CD4-positive, alpha-beta T cell treated with Interleukin-15 for 4 hours (primary cell): Measurements from ENCODE around the gene PLXNA1.

ENCODE experiments used
- DNase-seq: peaks from one replicate; pipeline ENCODE4 v3.0.0-alpha.2; 2020; ENCODE audit warnings: low spot score

Gene PLXNA1

DNA sequence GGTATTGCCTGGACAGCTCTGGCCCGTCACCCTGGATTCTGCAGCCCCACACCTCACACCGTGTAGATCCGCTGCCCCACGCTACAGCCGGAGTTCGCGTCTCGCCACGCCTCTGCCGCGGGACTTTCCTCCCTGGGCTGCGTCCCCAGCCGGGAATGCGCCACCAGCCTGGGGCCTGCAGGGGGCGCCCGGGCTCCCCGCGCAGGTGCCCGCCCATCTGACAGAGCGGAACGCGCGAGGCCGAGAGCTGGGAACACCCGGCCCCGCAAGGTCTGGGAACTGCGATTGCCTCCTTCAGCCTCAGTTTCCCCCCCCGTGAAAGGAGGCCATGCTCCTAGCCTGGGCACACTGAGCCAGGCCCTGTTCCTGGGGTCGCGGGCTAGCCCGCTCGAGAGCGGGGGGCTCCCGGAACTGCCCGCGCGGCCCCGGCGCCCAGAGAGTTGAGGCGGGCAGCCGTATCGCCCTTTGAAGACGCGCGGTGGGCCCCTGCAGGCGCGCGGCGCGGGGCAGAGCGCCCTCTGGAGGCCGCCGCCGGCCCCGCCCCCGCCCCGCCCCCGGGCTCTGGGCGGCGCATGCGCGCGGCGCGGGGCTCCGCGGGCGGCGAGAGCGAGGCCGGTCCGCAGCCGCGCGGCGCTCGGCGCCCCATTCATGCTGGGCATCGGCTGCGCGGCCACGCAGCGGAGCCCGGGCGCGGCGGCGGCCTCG is at the start of gene PLXNA1:
Gene PLXNA1 (plus strand): TSS at position 645 of the 705 bp plus-strand sequence. CDS start 5,479 bp downstream, outside the sequence.
- DNase-seq, result peak; percentile 91

DNA sequence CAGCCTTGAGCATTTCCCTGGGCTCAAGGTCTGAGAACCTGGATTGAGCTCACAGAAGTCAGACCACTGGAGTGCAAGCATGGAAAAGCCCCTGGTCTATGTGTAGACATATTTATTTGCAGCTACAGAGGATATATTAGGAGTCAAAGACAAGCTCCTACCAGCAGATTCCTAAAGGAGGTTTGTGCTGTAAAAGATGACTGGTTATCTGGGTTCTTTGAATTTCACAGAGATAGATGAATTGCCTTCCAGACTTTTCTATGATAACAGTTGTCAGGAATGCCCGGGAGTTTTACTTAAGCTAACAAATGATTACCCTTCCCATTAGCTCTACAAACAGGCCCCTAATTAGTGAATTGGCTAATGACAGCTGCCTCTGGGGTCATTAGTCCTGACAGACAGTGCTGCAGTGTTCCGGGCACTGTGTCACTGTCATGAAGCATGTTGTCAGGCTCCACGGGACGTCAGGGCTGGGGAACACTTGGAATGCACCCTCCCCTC is 48.8 kb upstream of the PLXNA1 start:
- no peak for DNase-seq

DNA sequence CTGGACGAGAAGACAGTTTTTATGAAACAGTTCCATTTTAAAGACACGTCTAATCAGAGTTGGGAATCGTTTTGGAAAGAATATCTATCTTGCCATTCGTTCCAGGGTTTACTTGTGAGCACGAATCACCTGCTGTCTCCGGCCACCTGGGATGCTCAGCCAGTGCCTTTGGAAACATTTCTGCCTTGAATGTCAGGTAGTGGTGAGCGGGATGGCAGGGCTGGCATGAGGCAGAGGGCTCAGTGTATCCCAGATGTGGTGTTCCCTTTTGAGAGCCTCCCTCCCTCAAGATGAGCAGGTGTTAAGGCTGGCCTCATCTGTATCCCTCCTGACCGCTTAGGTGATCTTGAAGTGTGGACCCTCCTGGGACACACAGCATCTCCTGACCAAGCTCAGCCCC is 47.9 kb upstream of the PLXNA1 start:
- no peak for DNase-seq

DNA sequence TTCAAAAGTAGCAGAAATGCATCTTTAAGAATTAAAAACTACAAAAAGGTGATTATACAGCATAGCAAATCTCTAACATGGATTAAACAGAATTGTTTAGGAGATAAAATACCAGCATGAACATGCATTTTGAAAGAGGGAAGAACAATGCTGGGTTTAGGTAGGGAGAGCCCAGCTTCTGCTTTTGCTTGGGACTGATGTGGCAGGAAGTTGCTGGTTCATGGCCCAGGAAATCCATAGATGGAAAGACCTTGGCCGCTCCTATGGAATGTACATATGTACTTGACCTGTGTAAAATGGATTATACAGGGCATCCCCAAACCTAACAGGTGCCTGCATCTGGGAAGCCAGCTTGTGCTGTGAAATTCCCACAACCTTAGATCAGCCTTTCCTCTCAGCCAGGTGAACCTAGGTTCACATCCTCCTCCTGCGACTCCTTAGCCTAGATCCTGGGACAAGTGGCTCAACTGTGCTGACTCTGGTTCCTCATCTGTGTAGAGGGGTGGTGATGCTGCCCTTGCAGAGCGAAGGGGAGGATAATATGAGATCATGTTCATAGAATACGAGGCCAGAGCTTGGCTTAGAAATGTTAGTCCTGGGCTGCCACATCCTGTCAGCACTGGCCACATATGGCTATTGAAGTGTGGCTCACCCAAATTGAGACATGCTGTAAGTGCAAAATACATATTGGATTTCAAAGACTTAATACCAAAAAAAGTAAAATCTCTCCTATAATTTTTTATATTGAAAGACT is 47.0 kb upstream of the PLXNA1 start:
- DNase-seq, result no peak

DNA sequence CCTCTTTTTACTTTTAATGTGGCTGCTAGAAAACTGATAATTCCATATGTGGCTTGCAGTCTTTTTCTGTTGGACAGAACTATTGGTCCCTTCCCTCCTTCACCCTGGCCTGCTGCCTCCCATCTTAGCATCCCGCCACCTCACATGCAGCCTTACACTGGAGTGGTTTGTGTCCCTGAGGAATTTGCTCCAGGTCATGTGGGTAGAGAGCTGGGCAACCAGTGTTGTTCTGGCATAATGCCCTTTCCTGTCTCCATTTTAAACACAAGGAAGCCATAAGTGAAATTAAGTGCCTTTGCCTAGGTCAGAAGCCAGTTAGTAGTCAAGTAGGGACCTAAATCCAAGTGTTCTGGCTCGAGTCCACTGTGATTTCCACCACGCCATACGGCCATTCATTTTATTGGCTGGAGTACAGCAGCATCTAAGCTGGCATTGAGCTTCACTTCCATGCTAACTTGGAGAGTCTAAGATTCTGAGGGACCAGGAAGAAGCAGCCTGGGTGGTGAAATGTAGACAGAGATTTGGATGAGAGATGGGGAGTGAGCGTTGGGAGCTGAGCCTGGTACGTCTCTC is 46.0 kb upstream of the PLXNA1 start:
- DNase-seq, result no peak

DNA sequence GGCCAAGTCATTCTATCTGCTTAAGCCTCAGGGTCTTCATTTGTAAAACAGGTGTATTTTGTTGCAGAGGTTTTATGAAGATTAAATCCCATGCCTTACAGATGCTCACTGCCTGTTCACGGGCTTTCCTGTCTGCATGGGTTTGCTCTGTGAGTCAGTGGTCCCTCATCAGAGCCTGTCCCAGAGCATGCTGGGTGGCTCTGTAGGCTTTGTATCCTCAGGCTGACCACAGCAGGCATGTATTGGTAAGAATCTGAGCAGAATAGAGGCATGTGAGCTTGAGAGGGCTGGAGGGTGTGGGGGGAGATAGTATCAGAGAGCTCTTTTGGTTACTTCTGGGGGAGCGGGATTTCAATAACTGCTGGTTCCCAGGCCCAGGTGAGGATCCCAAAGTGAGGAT is 45.4 kb upstream of the PLXNA1 start:
- DNase-seq, result no peak

DNA sequence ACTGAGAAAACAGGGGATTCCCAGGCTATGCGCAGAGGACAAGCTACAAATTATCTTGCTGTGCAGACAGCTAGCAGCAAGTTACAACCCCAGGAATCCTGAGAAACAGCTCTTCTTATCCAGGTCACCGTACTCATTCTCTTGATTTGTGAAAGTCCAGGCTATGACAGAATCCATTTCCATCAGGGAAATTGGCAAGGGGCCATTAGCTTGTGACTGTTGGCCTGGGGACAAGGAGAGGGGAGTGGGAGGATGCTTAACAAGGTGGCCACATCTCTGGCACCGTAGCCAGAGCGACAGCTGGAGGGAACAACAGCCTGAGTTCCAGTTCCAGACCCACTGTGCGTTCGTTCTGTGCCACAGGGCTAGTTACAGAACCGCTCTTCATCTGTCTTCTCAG is 44.9 kb upstream of the PLXNA1 start:
- no peak for DNase-seq

DNA sequence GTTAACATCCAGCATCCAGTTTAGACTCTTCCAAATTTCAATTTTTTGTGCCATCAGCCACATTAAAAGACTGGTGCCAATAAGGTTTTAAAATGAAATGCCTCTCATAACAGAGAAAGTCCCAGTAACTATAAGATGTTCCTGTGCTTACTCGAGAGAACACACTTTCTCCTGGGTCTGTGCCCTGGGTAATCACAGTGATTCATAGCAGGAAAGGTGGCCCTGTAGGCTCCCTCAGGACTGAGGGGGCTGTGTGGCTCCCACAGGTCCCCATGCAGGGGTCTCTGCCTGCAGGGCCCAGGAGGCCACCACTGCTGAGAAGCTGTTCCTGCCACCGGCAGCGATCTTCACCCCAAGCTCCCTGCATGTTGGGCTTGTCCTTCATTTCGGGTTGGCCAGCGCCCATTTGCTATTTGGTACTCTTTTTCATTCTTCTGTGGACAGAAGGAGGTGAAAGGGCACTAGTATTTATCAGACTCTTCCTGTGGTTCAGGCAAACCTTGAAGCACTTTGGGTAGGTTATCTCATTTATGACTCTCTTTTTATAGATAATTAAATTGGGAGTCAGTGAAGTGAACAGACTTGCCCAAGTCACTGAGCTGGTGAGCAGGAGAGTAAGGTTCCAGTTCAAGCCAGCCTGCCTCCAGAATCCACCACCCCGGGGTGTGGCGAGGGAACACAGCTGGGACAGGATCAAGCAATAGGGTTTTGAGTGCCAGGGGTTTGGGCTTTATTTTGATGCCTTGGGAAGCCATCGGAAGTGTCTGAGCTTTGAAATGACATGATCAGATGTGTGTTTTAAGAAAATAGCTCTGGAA is 44.2 kb upstream of the PLXNA1 start:
- no peak for DNase-seq

DNA sequence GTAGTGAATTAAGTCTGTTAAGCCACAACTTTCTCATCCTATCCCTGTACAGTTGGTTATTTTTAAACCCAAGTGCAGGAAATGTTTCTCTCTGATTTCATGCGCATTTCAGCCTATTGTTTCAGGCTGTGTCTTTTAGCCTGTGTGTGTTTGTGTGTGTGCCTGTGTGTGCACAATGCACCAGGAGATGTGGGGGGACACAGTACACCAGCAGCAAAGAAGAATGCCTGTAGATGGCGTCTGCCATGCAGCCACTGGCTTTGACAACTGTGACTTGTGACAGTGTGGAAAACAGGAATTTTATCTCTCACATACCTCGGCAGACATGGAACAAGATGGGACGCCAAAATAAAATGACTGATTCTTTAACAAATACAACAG is 43.6 kb upstream of the PLXNA1 start:
- no peak for DNase-seq

DNA sequence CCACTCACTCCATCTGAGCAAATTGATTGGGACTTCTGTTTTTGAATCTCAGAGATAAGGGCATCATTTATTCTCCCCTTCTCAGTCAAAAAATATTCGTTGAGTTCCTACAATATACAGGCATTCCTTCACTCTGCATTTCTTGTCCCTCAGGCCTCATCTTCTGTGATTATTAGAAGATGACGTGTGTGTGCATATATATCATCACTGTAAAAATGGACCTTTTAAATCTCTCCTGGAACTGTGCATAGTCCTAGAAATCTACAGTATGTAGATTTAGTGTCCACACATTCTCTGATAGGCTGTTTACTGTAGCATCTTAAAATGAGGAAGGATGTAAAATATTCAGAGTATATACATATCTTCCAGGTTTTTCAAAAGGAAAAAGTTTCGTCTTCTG is 43.2 kb upstream of the PLXNA1 start:
- DNase-seq, result no peak

DNA sequence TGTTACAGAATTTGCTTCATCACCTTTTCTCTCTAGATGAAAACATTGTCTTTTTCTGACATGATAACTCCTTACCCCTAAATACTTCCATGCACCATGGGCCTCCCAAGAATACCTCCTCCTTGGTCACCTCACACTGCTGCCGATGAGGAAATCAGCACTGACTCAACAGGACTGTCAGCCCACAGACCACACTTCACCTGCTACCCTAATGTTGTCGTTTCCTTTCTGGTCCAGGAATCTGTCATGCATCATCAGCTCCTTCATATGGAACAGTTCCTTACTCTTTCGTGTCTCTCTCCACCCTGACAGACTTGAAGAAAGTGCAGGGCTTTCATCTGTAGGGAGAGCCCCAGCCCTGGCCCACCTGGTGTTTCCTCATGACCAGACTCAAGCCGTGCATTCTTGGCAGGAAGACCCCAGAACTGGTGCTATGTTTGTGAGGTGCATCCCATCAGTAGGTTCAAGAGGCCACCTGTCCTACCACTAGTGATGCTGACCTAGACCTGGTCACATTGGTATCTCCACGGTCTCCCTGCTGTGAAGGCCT is 41.1 kb upstream of the PLXNA1 start:
- DNase-seq, result no peak

DNA sequence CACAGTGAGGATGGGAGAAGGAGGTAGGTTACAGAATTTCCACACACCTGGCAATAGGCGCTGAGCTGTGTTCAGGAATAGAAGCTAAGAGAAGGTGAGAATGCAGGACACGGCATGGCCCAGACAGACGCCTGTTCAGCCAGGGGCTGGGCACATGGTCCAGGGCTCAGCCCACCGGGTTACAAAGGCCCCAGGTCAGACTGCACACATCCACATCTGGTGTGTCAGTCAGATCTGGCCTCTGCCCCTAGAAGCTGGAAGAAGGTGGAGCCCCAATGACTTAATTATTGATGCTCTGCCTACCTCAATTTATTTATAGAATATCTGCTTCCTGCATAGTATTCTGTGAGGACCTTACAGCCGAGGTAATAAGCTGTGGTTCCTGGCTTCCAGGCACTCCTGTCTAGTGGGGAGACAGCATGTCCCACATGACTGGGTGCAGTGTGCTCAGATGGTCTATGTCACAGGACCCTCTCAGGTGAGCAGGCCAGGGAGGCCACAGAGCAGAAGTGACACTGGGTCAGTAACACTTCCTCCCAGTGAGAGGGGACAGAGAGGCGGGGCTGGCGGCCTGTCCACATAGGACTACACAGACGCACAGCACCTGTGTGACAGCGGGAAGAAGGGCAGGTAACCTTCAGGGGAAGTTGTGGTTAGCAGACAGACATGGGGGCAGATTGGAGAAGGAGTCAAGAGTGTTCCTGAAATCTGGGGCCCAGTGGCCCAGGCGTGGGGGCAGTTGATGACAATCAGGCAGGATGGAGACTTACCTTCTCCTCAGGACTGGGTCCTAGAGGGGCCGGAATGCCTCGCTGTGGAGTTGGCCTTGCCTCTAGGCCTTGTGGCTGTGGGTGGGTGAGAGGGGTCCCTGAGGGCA is 38.6 kb upstream of the PLXNA1 start:
- no peak for DNase-seq

DNA sequence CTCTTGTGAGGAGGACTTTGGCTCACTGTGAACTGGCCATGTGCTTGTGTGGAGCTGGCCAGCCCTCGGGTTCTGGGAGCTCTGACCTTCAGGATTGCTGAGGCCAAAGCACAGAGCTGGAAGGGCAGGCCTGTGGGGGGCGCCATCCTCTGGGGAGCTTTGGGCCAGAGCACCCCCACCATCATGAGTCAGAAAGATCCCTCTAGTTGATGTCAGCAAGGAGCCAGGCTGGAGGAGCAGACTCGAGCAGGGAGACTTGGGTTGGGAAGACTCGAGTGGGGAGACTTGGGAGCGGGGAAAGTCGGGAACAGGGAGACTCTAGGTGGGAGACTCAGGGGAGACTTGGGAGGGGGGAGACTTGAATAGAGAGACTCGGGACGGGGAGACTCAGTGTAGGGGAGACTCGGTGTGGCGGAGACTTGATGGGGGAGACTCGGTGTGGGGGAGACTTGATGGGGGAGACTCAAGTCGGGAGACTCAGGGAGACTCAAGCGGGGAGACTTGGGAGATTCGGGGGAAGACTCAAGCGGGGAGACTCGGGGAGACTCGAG is 37.7 kb upstream of the PLXNA1 start:
- DNase-seq, result no peak

DNA sequence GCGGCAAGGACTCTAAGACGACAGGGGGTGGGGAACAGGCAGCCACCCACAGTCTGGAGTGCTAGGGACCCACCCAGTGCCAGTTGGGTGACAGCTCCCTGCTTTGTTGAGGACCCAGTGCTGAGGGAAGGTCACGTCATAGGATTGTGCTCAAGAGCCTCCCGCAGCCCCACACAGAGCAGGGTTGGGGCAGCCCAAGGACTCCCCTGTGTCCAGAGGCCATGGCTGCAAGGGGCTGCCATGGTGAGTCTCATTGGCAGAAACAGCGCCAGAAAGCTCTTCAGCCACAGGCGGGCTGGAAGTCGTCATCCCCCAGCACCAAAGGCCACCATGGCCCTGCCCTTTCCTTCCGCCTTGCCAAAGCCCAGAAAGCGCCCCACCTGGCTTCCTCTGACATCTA is 37.0 kb upstream of the PLXNA1 start:
- no peak for DNase-seq

DNA sequence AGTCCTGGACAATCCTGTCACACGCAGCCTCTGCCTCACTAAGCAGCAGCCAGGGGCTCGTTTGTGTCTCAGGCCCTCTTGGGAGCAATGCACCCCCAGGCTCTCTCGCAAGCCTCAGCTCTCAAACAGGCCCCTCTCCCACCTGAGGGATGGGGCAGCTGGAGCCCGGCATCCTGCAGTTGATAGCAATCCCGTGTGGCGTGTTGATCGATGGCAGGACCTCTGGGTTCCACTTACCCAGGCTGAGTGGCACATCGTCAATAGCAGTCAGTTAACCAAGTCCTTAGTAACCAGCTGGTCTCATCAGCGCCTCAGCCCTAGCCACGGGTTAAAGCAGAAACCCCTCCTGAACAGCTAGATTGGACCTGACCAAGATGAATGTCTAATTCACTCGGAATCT is 36.5 kb upstream of the PLXNA1 start:
- DNase-seq, result no peak

DNA sequence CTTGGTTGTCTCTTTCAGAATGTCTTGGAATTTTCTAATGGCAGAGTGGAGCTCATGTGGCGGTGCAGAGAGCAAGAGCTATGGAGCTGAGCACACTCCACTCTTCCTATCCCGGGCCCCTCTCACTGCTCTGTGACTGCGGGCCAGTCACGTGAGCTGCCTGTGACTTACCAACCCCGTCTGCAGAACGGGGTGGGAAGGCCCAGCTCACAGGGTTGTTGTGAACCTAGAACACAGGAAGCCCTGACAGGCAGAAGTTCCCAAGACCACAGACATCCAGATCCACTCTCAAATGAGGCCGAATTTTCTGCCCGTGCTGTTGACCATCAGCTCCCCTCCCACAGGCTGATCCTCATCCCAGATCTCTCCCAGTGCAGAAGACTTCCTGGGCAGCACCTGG is 35.5 kb upstream of the PLXNA1 start:
- no peak for DNase-seq

DNA sequence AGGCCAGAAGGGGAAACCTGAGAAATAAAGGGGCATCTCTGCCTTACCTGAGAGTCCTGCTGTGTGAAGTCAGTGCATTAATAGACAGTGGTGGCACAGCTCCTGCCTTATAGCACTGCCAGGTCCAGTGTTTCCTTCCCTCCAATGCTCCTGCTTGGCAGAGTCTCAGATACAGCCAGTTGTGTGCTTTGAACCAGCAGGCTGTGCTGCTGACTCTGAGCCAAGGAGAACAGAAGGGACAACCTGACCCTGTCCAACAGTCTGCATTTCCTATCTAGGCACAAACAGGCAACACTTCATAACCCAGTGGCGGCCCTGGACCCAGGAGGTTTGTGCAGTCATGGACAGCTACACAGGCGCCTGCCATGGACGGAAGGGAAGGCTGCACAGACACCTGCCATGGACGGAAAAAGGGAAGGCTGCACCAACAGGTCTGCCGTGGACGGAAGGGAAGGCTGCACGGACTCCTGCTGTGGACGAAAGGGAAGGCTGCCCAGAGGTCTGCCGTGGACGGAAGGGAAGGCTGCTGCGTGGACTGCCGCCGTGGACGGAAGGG is 33.9 kb upstream of the PLXNA1 start:
- DNase-seq, result no peak

DNA sequence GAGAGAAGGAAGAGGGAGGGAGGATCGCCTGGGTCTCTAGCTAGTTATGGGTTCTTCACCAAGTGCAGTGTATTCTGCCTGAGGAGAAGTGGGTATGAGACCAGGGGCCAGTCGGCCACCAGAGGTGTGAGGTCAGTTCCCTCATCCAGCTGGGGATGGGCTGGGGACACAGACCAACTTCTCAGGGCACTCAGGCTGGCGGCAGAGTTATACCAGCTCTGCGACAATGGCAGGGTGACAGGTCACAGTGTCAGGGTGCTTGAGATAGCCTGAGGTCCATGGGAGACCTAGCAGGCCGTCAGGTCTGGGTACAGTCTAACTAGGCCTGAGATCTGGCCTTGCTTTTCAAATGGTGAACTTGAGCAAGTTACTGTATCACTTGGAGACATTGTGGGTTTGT is 31.4 kb upstream of the PLXNA1 start:
- DNase-seq, result no peak

DNA sequence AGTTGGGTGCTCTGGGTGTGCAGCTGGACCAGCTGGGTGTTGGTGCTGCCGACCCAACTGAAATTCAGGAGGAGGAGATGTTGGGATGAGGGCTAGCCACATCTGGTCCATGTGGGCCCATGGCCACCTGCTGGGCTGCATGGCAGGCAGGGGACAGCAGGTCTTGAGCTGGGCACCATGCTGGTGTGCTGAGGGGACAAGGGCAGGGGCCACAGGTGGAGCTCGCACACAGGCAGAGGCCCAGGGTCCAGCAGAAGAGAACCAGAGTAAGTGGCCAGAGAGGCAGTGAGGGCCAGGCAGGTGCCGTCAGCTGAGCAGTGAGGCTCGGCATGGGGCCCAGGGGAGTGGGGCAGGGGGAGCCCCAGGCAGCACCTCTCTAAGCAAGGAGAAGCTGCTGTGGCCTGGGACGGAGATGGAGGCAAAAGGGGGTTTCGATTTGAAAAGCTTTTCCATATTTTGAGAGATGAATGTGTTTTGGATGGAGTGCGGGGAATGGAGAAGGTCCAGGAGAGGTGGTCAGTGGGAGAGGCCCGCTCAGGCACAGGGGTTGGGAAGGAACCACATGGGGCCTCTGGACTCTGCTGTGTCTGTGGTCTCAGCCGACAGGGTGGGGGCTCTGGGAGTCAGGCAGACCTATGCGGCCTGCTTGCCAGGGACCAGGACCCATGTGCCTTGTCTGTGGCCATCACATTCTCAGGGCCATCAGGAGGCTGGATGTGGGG is 30.5 kb upstream of the PLXNA1 start:
- no peak for DNase-seq
